NCI-H2196 (cell line): ENCODE measurements around the gene HYAL4.
"Not testable (repeated sequence)": the region's sequence is repeated elsewhere in the genome, so short reads cannot be mapped to it uniquely, and the experiment has no call there.

ENCODE experiments used
- DNase-seq: peaks from one replicate; lab custom pipeline; 2025; ENCODE audit not compliant: unreplicated experiment; lab: John Stamatoyannopoulos, UW

The HYAL4 gene

DNA sequence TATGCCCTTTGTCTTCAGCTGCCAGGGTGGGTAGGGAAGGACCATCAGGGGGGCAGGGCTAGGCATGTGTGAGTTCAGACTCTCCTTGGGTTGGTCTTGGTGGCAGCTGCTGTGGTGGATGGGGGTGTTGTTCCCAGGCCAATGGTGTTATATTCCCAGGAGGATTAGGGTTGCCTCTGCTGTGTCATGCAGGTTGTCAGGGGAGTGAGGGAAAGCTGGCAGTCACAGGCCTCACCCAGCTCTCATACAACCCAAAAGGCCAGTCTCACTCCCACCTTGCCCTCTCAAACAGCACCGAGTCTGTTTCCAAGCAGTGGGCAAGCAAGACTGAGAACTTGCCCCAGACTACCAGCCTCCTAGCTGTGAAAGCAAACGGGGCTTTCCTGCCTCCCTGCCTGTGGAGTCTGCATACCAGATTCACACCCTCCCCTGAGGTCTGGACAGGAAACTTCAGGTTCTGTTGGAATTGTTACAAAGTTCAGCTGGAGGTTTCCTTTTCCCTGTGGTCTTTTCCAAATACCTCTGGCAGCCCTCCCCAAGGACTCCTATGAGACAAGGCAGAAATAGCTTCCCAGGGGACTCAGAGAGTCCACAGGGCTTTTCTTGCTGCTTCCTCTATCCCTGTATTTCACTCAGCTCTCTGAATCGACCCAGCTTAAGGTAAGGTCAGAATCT lies 1.4 kb downstream of the HYAL4 start:
- no peak for DNase-seq

DNA sequence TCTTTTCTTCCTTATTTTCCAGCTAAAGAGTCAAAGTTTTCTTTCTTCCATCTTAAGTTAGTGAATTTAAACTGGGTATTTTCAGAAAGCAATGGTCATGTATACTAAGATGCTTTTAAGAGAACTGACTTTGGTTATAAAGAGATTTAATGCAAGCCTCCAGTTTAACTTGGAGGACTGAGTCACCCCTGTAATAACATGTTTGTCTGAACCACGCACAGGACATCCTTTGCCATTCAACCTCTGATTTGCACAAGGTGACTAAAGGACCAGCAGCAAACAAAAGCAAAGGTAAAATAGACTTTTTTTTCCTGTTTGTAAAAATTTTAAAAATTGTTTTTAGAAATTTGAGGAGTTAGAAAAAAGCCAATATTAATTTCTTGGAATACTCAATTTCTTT lies 2.9 kb downstream of the HYAL4 start:
- no peak for DNase-seq

DNA sequence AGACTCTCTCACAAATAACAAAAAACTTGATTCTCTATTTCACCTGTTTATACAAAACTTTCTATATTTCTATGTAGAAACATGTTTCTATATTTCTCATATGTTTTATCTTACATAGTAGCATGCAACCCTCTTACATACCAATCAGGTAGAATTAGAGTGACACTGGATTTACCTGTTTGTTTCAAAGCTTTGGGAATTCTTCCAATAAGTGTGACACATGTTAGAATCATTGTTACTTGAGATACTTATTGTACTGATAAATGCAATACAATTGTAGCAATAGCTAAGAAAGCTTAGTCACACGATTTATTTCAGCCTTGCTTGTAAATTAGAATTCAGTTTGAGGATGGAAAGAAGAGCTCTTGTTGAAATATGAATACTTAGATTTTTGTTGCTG lies 4.9 kb downstream of the HYAL4 start:
- no peak for DNase-seq

DNA sequence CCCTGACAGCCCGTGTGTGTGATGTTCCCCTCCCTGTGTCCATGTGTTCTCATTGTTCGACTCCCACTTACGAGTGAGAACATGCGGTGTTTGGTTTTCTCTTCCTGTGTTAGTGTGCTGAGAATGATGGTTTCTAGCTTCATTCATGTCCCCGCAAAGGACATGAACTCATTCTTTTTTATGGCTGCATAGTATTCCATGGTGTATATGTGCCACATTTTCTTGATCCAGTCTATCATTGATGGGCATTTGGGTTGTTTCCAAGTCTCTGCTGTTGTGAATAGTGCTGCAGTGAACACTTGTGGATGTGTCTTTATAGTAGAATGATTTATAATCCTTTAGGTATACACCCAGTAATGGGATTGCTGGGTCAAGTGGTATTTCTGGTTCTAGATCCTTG lies 6.4 kb downstream of the HYAL4 start:
- DNase-seq = not testable (repeated sequence)

DNA sequence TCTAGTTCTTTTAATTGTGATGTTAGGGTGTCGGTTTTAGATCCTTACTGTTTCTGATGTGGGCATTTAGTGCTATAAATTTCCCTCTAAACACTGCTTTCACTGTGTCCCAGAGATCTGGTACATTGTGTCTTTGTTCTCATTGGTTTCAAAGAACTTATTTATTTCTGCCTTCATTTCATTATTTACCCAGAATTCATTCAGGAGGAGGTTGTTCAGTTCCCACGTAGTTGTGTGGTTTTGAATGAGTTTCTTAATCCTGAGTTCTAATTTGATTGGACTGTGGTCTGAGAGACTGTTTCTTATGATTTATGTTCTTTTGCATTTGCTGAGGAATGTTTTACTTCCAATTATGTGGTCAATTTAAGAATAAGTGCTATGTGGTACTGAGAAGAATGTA lies 9.3 kb downstream of the HYAL4 start:
- DNase-seq = not testable (repeated sequence)

DNA sequence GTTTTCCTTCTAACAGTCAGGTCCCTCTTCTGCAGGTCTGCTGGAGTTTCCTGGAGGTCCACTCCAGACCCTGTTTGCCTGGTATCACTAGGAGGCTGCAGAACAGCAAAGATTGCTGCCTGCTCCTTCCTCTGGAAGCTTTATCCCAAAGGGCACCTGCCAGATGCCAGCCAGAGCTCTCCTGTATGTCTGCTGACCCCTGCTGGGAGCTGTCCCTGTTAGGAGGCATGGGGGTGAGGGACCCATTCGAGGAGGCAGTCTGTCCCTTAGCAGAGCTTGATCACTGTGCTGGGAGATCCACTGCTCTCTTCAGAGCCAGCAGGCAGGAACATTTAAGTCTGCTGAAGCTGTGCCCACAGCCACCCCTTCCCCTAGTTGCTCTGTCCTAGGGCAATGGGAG lies 11.5 kb downstream of the HYAL4 start:
- not testable (repeated sequence) for DNase-seq

DNA sequence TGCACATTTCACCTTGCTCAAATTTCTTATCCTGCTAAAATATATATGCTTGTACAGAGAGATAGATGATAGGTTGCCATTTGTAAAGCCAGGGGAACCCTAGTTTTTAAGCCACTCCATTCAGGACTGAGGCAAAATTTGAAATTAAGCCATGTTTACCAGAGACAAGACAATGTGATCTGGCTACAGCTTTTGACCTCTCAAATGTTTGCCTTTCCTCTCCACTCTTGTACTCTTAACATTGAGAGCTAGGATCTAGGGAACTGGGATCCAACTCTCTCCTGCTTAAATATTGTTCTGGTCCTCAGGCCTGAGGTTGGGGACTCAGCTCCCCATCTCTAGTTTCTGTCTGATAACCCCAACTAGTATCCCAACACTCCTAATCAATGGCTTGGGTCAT lies 15.9 kb downstream of the HYAL4 start:
- DNase-seq = no peak

DNA sequence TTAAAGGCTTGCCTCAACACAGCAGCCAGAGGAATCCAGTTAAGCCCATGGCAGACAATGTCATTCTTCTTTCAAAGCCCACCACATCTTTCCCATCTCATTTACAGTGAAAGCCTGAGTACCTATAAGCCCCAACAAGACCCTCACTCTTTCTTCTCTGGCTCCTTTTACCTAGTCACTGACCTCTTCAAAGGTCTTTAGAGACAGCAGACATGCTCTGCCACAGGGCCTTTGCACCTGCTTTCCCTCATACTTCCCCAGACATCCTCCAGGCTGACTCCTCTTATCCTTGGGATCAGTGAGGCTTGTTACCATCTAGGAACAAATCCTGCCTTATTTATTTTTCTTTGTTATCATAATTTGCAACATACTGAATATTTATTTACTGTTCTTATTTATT lies 17.8 kb downstream of the HYAL4 start:
- no peak for DNase-seq

DNA sequence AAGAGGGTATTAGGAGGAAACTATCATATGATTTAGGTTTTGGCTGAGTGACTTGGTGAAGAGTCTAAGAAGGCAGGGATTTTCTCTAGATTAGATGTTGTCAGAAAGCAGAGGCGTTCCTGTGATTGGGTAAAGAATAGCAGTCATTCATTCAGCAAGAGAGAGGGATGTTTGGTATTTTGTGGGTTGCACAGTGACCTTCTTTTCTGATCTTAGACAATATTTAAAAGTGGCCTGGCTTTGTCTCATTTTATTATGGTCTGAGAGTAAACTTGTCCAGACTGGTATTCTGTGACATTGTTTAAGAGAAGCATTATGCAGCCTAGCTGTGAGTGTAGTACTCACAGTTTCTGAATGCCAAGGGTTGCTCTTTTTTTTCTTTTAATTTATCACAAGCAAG lies 18.5 kb downstream of the HYAL4 start:
- DNase-seq = no peak

DNA sequence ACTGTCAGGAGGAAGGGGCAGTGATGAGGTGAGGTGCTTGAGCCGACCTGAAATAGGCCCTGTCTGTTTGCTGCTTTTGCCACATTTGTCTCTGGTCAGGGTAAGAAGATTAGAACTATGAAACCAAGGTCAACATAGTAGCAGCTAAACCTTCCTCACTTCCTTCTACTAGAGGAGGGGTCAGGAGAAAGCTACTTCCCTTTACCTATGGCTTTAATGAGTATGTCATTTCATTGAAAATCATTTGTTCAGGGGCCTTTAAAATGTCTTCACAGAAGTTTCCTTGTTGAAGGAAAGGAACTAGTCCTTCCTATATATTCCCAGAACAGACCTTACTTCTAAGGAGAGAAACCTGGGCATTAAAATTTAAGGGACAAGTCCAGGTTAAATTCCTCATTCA lies 19.0 kb downstream of the HYAL4 start:
- no peak for DNase-seq

DNA sequence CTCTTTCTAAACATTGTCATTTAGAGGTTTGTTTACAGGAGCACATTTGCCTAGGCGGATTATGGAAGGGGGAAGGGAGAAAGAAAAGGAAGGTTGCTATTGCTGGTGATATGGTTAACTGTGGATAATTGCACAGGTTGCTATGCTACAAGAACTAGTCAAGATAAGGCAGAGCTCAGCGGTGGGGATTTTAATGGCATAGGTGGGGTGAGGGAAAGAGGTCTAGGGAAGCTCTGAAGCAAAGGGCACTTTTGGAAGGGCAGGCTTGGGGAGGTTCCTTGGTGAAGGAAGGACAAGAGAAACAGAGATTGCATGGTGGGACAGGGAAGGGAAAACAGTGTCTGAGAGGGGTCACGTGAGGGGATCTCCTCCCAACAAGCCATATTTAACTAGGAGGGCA lies 19.5 kb downstream of the HYAL4 start:
- DNase-seq = no peak

DNA sequence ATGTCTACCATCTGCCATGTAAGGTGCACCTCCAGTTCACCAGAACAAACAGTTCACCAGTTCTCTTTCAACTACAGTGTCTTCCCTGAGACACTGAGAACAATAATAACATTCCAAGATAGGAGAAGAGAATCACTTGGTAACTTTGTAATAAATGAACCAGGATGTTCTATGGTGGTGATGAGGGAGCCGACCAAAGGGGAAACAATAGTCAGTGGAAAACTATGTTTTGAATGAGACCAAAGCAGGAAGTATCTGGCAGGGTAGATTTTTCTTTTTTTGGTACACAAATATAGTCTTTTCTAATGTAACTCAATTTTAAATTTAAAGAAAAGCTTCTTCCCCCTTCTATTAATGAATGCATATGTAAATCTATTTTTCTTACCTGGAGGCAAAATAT lies 20.0 kb downstream of the HYAL4 start:
- no peak for DNase-seq

DNA sequence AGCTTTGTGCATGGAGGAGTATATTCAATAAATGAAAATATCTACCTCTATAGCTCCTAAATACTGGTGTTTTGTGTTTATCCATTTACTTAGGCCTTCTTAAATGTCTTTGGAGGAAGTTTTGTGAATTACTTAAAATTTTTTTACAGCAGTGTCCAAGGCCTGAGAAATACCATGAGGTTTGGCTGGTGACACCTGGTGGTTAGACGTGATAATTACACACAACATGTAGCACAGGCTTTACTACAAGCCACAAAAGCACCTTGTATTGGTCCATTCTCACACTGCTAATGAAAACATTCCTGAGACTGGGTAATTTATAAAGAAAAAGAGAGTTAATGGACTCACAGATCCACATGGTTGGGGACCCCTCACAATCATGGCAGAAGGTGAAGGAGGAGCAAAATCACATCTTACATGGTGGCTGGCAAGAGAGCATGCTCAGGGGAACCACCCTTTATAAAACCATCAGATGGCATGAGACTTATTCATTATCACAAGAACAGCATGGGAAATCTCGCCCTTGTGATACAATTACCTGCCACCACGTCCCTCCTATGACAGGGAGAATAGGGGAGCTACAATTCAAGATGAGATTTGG lies 20.6 kb downstream of the HYAL4 start:
- peak; percentile 49 for DNase-seq

DNA sequence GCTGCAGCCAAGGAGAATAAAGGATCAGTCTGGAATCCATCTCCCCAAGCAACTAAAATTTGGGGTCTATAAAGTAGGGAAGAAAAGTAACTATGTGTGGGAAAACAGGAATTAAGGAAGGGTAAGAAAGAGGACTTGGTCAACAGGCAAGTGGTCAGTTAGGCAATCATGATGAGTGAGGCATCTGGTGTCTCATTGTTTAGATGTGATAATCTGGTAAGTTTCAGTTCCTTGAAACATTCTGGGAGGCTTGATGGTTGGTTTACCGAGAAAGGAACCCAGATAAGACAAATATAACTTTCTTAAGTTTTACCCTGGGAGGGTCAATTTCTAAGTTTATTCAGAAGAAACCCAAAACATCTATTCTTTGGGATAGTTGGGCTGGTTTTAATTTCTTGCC lies 22.3 kb downstream of the HYAL4 start:
- DNase-seq = no peak

DNA sequence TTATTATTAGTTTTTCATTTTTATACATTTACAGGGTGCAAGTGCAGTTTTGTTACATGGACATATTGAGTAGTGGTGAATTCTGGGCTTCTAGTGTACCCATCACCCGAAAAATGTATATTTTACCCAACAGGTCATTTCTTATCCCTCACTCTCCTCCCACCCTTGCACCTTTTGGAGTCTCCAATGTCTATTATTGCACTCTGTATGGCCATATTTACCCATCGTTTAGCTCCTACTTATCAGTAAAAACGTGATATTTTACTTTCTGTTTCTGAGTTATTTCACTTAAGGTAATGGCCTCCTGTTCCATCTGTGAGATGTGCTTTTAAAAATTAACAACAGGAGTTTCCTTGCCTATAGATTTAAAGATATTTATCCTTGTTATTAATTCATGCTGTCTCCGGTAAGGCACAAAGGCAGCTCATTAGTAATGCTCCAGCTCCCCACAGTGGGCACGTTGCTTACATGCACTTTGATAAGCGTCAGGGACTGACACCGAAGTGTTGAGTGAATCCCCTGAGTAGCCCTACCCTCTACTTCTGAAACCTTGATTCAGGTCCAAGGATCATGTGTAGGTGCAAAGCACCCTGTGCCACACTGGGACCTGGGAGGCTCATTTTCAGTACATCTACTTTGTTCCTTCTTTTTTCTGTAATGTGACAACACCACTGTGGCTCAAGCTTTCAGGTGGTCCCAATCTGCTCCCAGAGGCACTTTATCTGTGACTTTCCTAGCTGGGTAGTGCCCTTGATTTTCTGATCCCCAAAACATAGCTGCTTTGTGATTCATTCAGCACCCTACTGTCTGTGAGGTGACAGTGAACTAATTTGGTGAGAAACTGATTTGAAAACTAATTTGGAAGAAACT lies 27.3 kb downstream of the HYAL4 start:
- DNase-seq = peak; percentile 22

DNA sequence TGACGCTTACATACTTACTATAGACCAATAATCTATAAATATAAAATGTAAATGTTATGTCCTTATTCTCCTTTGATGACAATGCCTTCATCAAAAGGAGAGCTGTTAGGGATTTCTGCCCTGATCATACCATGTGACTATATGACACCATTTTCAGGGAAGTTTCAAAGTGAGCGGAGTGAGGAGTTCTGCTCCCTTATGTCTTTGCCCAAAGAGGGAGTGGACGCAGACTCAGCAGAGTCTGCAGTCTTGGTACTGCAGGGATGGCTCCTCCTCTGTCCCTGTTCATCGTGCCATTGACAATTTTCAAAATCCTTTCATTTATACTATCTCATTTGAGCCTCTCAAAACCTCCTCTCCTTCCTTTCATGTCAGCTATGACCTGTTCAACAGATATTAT lies 27.9 kb downstream of the HYAL4 start:
- no peak for DNase-seq

DNA sequence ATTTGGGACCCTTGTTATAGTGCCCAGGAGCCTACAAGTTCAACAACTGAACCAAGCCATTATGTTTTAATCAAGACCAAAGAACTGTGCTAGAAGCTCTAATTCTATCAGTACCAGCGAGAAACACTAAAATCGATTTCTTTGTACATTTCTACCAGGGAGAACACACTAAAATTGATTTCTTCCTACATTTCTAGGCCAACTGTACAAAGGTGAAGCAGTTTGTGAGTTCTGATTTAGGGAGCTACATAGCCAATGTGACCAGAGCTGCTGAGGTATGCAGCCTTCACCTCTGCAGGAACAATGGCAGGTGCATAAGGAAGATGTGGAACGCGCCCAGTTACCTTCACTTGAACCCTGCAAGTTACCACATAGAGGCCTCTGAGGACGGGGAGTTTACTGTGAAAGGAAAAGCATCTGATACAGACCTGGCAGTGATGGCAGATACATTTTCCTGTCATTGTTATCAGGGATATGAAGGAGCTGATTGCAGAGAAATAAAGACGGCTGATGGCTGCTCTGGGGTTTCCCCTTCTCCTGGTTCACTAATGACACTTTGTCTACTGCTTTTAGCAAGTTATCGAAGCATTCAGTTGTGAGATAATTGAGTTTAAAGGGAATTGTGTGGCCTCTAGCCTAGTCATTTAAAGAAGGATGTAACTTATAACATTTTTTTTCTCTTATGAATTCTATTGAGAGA lies 31.7 kb downstream of the HYAL4 start:
- no peak for DNase-seq

DNA sequence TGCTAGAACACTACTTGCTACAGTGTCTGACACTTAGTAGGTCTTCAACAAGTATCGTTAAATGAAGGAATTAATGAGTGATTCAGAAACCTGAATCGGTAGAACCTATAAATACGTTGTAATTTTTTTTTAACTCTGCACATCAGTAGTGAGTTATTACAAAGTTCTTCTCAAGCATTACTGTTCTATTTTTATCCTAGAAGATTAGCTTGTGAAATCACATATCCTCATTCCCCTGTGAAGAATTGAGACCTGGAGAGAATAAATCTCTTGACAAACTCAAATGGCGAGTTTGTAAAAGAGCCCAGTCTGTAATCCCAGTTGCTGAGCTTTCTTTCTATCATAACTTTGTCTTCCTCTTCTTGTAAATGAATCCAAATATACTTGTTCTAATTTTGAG lies 34.7 kb downstream of the HYAL4 start:
- no peak for DNase-seq

DNA sequence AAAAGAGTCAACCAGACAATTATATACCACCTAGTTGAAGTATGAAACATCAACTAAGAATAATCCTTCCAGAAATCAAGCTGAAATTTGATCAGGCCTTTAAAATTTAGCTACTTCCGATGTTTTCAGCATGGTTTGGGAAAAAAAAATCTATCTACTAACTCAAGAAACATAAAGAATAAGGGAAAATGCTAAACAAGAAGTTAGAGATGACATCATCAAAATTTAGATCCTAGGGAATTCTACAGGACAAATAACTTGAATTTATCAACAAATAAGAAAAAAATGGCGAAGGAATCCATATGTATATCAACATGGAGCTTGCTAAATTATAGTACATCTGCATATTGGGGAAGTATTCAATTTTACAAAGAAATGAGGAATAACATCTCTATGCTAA lies 36.3 kb downstream of the HYAL4 start:
- DNase-seq = no peak

DNA sequence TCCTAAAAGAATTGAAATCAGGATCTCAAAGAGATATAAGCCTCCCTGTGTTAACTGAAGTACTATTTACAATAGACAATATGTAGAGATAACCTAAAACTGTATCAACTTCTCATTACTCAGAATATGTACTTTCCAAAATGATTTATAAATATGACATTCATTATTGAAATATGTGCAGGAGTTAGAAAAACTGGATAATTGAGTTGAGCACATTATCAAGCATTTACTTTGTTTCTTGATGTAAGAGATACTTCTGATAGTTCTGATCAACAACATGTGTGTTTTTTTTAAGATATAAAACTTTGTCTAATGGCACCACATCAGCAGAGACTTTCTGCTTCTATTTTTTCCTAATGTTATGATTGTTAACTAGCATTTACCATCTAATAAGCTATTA lies 38.2 kb downstream of the HYAL4 start:
- DNase-seq = no peak

DNA sequence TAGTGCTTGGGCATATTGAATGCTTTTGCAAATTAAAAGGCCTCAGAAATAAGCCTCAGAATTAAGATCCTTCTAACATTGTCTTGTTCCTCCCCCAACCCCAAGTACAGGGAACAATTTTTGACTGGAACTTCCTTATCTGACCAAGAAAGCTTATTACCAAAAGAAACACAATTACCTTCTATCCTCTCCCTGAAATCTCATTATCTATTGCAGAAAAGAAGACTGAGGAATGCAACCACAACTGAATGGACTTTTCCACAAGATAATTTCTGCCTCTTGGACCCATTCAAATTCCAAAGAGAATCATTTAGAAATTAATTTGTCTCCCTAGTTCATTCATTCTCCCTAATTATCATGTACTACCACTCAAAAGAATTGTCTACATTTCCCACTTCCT lies 43.2 kb downstream of the HYAL4 start:
- no peak for DNase-seq

DNA sequence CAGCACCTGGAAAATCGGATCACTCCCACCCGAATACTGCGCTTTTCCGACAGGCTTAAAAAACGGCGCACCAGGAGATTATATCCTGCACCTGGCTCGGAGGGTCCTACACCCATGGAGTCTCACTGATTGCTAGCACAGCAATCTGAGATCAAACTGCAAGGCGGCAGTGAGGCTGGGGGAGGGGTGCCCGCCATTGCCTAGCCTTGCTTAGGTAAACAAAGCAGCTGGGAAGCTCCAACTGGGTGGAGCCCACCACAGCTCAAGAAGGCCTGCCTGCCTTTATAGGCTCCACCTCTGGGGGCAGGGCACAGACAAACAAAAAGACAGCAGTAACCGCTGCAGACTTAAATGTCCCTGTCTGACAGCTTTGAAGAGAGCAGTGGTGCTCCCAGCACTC lies 49.8 kb downstream of the HYAL4 start:
- not testable (repeated sequence) for DNase-seq
